HepG2 (cell line): ENCODE data around the gene POMP. TPM values are rescaled to one million over a fixed set of nuclear protein-coding genes. Genes with fewer than 3 reads are reported as not detected.

Experiments
- DBP ChIP-seq: sonication (generic); formaldehyde crosslinking; IDR thresholded peaks from 2 replicates; pipeline ENCODE4 v1.4.0; 2020; ENCODE audit warnings: missing genetic modification reagents; ENCODE audit errors: not compliant biosample characterization
- EZH2 ChIP-seq: conservative IDR thresholded peaks from 2 replicates; pipeline ENCODE4 v1.6.1; 2012; ENCODE audit warnings: mild to moderate bottlenecking, low read depth, low read length, moderate library complexity
- GFI1 ChIP-seq: sonication (generic); formaldehyde crosslinking; IDR thresholded peaks from 2 replicates; pipeline ENCODE4 v1.5.0; 2020; ENCODE audit warnings: missing genetic modification reagents, mild to moderate bottlenecking, borderline replicate concordance
- HNRNPK ChIP-seq: fragments of 200-400 bp; formaldehyde crosslinking; IDR thresholded peaks from 2 replicates; pipeline ENCODE4 v1.6.1; 2018; ENCODE audit warnings: low read length, low read depth, moderate library complexity, mild to moderate bottlenecking; ENCODE audit not compliant: poor library complexity, severe bottlenecking
- MXI1 ChIP-seq: IDR thresholded peaks from 3 replicates; pipeline ENCODE4 v1.6.1; 2012; ENCODE audit warnings: low read depth, low read length, inconsistent platforms, borderline replicate concordance
- PRPF4 ChIP-seq: fragments of 200-400 bp; formaldehyde crosslinking; IDR thresholded peaks from 2 replicates; pipeline ENCODE4 v1.6.1; 2016; ENCODE audit warnings: low read length, low read depth; ENCODE audit not compliant: poor library complexity, severe bottlenecking
- REPIN1 ChIP-seq: sonication (generic); formaldehyde crosslinking; IDR thresholded peaks from 2 replicates; pipeline ENCODE4 v1.8.0; 2022; ENCODE audit warnings: missing genetic modification reagents, low read depth, mild to moderate bottlenecking, borderline replicate concordance
- TP53 ChIP-seq: sonication (generic); formaldehyde crosslinking; conservative IDR thresholded peaks from 2 replicates; pipeline ENCODE4 v1.4.0; 2020; ENCODE audit warnings: missing genetic modification reagents
- ZBTB43 ChIP-seq: sonication (generic); formaldehyde crosslinking; conservative IDR thresholded peaks from 2 replicates; pipeline ENCODE4 v1.4.0; 2020; ENCODE audit warnings: missing genetic modification reagents
- ZIK1 ChIP-seq: sonication (generic); formaldehyde crosslinking; IDR thresholded peaks from 2 replicates; pipeline ENCODE4 v1.5.0; 2020; ENCODE audit warnings: mild to moderate bottlenecking, low read depth, missing genetic modification reagents, borderline replicate concordance
- ZNF292 ChIP-seq: sonication (generic); formaldehyde crosslinking; IDR thresholded peaks from 2 replicates; pipeline ENCODE4 v1.8.1; 2022; ENCODE audit warnings: mild to moderate bottlenecking, low read depth, missing genetic modification reagents, borderline replicate concordance
- ZNF317 ChIP-seq: sonication (generic); formaldehyde crosslinking; IDR thresholded peaks from 2 replicates; pipeline ENCODE4 v1.5.0; 2020; ENCODE audit warnings: mild to moderate bottlenecking, missing genetic modification reagents
- ZNF318 ChIP-seq: sonication (generic); formaldehyde crosslinking; IDR thresholded peaks from 2 replicates; pipeline ENCODE4 v1.4.0; 2020; ENCODE audit warnings: mild to moderate bottlenecking, missing genetic modification reagents
- ZNF329 ChIP-seq: sonication (generic); formaldehyde crosslinking; IDR thresholded peaks from 2 replicates; pipeline ENCODE4 v1.9.0; 2021; ENCODE audit warnings: low read depth, mild to moderate bottlenecking, missing genetic modification reagents
- ZNF383 ChIP-seq: sonication (generic); formaldehyde crosslinking; IDR thresholded peaks from 2 replicates; pipeline ENCODE4 v1.4.0; 2020; ENCODE audit warnings: missing genetic modification reagents, mild to moderate bottlenecking, borderline replicate concordance
- ZNF75D ChIP-seq: sonication (generic); formaldehyde crosslinking; IDR thresholded peaks from 2 replicates; pipeline ENCODE4 v1.8.1; 2023; ENCODE audit warnings: missing genetic modification reagents, mild to moderate bottlenecking, borderline replicate concordance
- polyA plus RNA-seq, 8 experiments: library from polyadenylated mRNA; depleted of rRNA in 3 of 8; stranded (reverse) in 7 of 8; unstranded in 1 of 8; fragments of >200 nt; fragmentation: Illumina TruSeq in 4 of 8; extraction: Trizol in 4 of 8; gene quantifications; 2 replicates each; pipeline versions ENCODE4 v1.2.1 to v1.2.3, GENCODE V29; 2011 to 2016; ENCODE audit warnings: low read depth in 4 of 8, missing spikeins in 1 of 8, mixed read lengths in 1 of 8; ENCODE audit not compliant: insufficient read depth in 1 of 8
- total RNA-seq, 5 experiments: library from RNA; depleted of rRNA; stranded (reverse); fragments of >200 nt; fragmentation: Illumina TruSeq; extraction: Trizol; gene quantifications; 2 replicates each; pipeline ENCODE4 v1.2.3, GENCODE V29; 2016; ENCODE audit warnings: low read depth in 1 of 5

The POMP gene
- total and polyA plus RNA-seq, 2 of the 13 experiments (the other 11 are each of a cell fraction or from before 2014, with no cell fraction given) = 30.6 to 118 TPM

DNA sequence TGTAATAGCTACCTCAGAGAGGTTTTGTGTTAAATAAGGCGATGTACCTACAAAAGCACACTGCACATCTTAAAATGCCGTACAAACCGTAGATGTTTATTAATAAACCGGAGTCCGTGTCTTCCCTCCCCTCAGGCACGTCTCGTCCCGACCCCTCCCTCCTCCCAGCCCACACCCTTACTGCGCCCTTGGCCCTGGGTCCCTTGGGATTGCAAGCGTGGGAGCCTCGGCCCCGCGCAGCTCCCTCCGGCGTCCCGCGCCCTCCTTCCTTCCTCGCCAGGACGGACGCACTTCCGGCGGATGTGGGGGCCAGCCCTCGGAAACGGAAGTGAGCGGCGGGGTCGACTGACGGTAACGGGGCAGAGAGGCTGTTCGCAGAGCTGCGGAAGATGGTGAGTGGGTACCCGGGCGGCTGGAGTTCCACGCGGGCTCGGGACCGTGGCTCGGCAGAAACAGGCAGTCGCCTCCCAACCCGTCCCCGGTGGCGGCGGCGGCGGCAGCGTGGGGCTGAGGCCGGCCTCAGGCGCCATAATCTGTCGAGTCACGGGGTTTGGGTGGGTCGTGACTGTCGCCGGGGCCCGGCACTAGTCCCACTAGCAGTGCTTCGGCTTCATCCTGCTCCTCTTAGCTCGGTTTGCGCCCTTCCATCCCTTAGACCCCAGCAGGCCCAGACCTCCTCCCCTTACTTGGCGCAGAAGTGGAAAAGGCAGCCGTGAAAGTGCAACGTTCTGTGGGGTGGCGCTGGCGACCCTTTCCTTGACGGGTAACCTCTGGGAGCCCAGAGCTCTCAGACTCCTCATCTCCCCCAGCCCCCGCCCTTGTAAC, at the start of gene POMP (continued):
- TF ChIP-seq ZBTB43 (0 out of 2 replicates have a peak, but pooled peaks have one; percentile 58), REPIN1 (CRISPR knock-in tag) (0 out of 2 replicates have a peak, but pooled peaks have one; percentile 56), ZNF75D (CRISPR knock-in tag) (no peak), DBP (CRISPR knock-in tag) (no peak), ZNF317 (CRISPR knock-in tag) (no peak), GFI1 (CRISPR knock-in tag) (no peak), ZNF329 (no peak), EZH2 (no peak), ZNF318 (no peak), ZIK1 (CRISPR knock-in tag) (0 out of 2 replicates have a peak, but pooled peaks have one; percentile 39), TP53 (CRISPR knock-in tag) (no peak), HNRNPK (peak; percentile 94), ZNF383 (CRISPR knock-in tag) (0 out of 2 replicates have a peak, but pooled peaks have one; percentile 59), PRPF4 (no peak), MXI1 (peak; percentile 82; the same call in 1 of the 3 replicates), ZNF292 (CRISPR knock-in tag) (no peak)
